Esophagus (tissue), 2 donors: ENCODE measurements around the gene XNDC1N. TPM values are rescaled to one million over a fixed set of nuclear protein-coding genes. Genes with fewer than 3 reads are reported as not detected.

Experiments
- H3K27ac ChIP-seq, 2 donors: one replicate each; pipeline ENCODE4 v1.5.1; 2013; ENCODE audit warnings: low read depth in 2 of 2, mild to moderate bottlenecking in 2 of 2, inconsistent platforms in 1 of 2, low read length in 1 of 2, moderate library complexity in 1 of 2
- H3K27me3 ChIP-seq, 2 donors: one replicate each; pipeline ENCODE4 v1.6.1; 2013; ENCODE audit warnings: low read length in 2 of 2, control low read depth in 1 of 2, mild to moderate bottlenecking in 1 of 2; ENCODE audit not compliant: insufficient read depth in 2 of 2, control insufficient read depth in 1 of 2
- H3K36me3 ChIP-seq, 2 donors: one replicate each; pipeline ENCODE4 v1.6.1; 2013; ENCODE audit warnings: low read length in 1 of 2; ENCODE audit not compliant: control insufficient read depth in 2 of 2, insufficient read depth in 2 of 2
- H3K4me1 ChIP-seq, 2 donors: one replicate each; pipeline ENCODE4 v1.6.1; 2013; ENCODE audit warnings: low read length in 1 of 2; ENCODE audit not compliant: control insufficient read depth in 2 of 2, insufficient read depth in 2 of 2
- H3K4me3 ChIP-seq, 2 donors: one replicate each; pipeline ENCODE4 v1.5.1; 2013; ENCODE audit warnings: low read length in 2 of 2, mild to moderate bottlenecking in 2 of 2, low read depth in 1 of 2, moderate library complexity in 1 of 2
- H3K9me3 ChIP-seq, 2 donors: one replicate each; pipeline ENCODE4 v1.6.1; 2013; ENCODE audit warnings: mild to moderate bottlenecking in 2 of 2, low read depth in 1 of 2, low read length in 1 of 2, moderate library complexity in 1 of 2; ENCODE audit not compliant: control insufficient read depth in 2 of 2, insufficient read depth in 1 of 2
- WGBS, 2 donors: extraction: QIAGEN DNeasy Blood & Tissue Kit; methylation state at CpG; one replicate each; pipeline ENCODE4 v1.1.7; 2013; 5-methylcytosine and 5-hydroxymethylcytosine counted together
- polyA plus RNA-seq, 2 donors: library from polyadenylated mRNA; stranded (reverse); fragments of 200-250 nt; gene quantifications; one replicate each; pipeline ENCODE4 v1.2.3, GENCODE V29; 2013
- donor health status: healthy with polysubstance abuse.
- donor health status: Bipolar disorder and iron deficiency.

Gene XNDC1N
- polyA plus RNA-seq, 2 donors: 1.9 to 4.7 TPM

DNA sequence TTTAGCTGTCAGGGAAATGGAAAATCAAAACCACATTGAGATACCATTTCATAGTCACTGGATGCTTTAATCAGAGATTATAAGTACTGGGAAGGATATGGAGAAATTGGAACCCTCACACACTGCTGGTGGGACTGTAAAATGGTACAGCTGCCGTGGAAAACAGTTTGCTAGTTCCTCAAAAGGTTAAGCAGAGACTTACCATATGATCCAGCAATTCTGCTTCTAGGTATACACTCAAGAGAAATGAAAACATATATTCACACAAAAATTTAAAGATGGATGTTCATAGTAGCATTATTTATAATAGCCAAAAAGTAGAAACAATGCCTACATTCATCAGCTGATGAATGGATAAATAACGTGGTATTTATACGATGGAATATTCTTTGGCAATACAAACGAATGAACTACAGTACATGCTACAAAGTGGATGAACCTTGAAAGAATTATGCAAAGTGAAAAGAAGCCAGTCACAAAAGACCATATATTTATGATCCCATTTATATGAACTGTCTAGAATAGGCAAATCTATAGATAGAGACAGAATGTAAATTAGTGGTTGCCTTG lies 23.4 kb upstream of the XNDC1N start:
- H3K27me3 ChIP-seq: no peaks in the 10 kb centered on the region
- no peaks in the 10 kb centered on the region for H3K9me3 ChIP-seq
- peaks cover 0 to 1% of the 10 kb centered on the region in 2 donors for H3K36me3 ChIP-seq
- H3K4me1 ChIP-seq: no peaks in the 10 kb centered on the region
- WGBS, 2 donors: 78 to 79% methylated on average over 4 of the region's 4 CpGs
- no peak overlapping the region for H3K27ac ChIP-seq
- no peak overlapping the region for H3K4me3 ChIP-seq

DNA sequence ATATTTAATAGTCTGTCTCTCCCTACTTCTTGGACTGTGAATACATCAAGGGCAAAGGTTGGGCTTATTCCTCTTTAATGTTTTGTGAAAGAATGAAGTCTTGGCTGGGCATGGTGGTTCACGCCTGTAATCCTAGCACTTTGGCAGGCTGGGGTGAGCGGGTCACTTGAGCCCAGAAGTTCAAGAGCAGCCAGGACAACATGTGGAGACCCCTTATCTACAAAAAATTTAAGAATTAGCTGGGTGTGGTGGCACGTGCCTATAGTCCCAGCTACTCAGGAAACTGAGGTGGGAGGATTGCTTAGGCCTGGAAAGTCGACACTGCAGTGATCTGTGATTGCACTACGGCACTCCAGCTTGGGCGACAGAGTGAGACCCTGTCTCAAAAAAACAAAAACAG lies 20.6 kb upstream of the XNDC1N start:
- WGBS, 2 donors: 81 to 90% methylated on average over 6 of the region's 6 CpGs

DNA sequence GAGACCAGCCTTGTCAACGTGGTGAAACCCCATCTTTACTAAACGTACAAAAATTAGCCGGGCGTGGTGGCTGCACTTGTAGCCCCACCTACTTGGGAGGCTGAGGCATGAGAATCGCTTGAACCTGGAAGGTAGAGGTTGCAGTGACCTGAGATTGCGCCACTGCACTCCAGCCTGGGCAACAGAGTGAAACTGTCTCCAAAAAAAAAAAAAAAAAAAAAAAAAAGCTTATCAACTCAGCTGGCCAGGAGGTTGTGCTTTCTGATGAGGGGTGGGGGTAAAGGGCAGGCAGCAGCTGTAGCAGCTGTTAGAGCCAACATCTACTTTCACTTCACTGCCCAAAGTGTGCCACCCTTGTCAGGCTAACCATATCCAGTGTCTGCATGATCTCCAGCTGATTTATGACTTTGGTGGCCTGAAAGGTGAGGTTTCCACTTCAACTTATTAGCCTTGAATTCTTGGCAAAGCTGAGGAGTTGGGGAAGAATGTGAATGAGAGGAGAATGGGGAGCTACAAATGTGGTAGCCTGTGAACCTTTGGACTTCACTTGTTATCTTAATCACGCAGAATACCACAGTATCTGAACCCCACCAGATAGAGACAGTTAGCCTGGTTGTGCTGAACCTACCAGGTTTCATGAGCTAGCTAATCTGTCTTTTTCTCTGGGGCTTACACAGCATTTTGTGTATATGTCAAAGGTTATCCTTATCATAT lies 20.1 kb upstream of the XNDC1N start:
- H3K4me1 ChIP-seq: no peaks in the 10 kb centered on the region
- 70 to 88% methylated on average over 7 of the region's 7 CpGs for WGBS, 2 donors
- no peak overlapping the region for H3K27ac ChIP-seq
- no peaks in the 10 kb centered on the region for H3K36me3 ChIP-seq
- H3K4me3 ChIP-seq: no peak overlapping the region
- no peaks in the 10 kb centered on the region for H3K27me3 ChIP-seq
- H3K9me3 ChIP-seq: no peaks in the 10 kb centered on the region

More for the DNA sequence above, 20.6 kb upstream of the XNDC1N start:
- no peaks in the 10 kb centered on the region for H3K27me3 ChIP-seq
- H3K9me3 ChIP-seq: no peaks in the 10 kb centered on the region
- no peaks in the 10 kb centered on the region for H3K4me1 ChIP-seq
- H3K36me3 ChIP-seq: no peaks in the 10 kb centered on the region
- no peak overlapping the region for H3K27ac ChIP-seq
- H3K4me3 ChIP-seq: no peak overlapping the region

DNA sequence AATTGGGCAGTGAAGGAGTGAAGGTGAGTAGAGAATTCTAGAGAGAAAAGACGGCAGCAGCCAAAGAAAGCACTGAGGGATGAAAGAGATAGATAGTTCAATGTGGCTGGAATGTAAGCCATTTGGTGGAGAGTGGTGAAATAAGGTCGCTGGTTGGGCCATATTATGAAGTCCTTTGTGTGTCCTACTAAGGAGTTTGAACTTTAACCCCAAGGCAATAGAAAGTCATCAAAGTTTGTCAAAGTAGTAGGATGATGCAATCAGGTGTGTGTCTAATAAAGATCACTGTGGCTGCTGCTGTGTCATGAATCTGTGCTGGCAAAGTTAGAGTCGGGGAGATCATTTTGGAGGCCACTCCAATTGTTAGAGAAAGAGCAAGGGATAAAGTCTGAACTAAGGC lies 19.1 kb upstream of the XNDC1N start:
- no peak overlapping the region for H3K27ac ChIP-seq
- 76 to 87% methylated on average over 3 of the region's 3 CpGs for WGBS, 2 donors

DNA sequence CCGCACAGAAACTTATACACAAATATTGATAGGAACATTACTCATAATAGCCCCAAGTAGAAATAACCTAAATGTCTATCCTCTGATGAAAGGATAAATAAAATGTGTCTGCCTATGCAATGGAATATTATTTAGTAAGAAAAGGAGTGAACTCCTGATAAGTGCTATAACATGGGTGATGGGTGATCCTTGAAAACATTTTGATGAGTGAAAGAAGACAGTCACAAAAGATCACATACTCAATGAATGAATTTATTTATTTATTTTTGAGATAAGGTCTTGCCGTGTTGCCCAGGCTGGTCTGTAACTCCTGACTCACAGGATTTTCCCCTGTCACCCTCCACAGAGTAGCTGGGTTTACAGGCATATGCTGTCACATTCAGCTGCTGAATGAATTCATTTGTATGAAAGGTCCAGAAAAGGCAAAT lies 17.8 kb upstream of the XNDC1N start:
- no peak overlapping the region for H3K4me3 ChIP-seq
- H3K4me1 ChIP-seq: no peaks in the 10 kb centered on the region
- no peaks in the 10 kb centered on the region for H3K9me3 ChIP-seq
- no peaks in the 10 kb centered on the region for H3K27me3 ChIP-seq
- no peaks in the 10 kb centered on the region for H3K36me3 ChIP-seq
- WGBS, 2 donors: 68 to 69% methylated on average over 2 of the region's 2 CpGs
- no peak overlapping the region for H3K27ac ChIP-seq

More for the DNA sequence above, 19.1 kb upstream of the XNDC1N start:
- H3K9me3 ChIP-seq: no peaks in the 10 kb centered on the region
- no peaks in the 10 kb centered on the region for H3K36me3 ChIP-seq
- H3K4me3 ChIP-seq: no peak overlapping the region
- H3K4me1 ChIP-seq: no peaks in the 10 kb centered on the region
- H3K27me3 ChIP-seq: no peaks in the 10 kb centered on the region

DNA sequence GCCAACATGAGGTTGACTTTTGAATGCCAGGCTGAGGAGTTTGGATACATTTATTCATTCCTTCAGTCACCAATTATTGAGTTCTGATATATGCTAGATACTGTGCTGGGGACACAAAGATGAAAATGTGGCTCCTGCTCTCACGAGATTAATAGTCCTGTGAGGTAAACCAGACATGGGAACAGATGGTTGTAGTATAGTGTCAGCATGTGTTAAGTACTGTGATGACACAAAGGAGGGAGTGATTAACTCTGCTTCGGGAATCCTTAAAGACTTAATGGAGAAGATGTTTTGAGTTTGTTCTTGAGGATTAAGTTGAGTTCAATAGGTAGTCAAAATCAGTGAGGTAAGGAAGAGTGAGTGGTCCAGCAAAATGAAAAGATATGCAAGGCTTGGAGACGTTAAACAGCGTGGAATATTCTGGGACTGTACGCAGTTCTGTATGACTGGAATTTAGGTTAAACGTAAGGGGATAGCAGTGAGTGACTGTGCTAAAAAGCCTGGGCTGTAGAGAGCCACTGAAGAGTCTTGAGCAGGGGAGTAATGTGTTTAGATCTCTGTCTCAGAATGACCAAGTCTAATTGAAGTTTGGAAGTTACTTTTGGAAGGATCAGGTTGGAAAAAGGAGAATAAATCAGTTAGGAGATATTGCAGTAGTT lies 12.3 kb upstream of the XNDC1N start:
- no peaks in the 10 kb centered on the region for H3K9me3 ChIP-seq
- no peaks in the 10 kb centered on the region for H3K4me1 ChIP-seq
- 86 to 88% methylated on average over 6 of the region's 6 CpGs for WGBS, 2 donors
- no peak overlapping the region for H3K4me3 ChIP-seq
- H3K27ac ChIP-seq: no peak overlapping the region
- no peaks in the 10 kb centered on the region for H3K27me3 ChIP-seq
- no peaks in the 10 kb centered on the region for H3K36me3 ChIP-seq

DNA sequence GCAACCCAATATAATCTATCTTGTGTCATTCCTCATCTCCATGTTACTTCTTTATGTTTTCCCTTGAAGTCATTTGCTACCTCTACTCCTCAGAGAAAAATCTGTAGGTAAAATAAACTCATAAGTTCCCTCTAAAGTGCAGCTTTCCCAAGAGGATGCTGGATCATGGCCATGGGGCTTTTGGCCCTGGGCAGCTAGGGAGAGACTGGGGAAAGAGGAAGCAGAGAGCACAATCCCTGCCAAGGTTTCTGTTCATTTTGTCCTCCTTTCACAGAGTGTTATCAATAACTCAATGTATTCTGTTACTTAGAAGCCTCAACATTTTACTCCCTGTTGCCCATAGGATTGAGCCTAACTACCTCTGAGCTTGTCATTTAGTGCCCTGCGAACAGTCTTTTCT lies 9.4 kb upstream of the XNDC1N start:
- 91 to 94% methylated on average over 1 of the region's 1 CpG for WGBS, 2 donors
- H3K9me3 ChIP-seq: no peaks in the 10 kb centered on the region
- no peaks in the 10 kb centered on the region for H3K4me1 ChIP-seq
- no peak overlapping the region for H3K4me3 ChIP-seq
- no peaks in the 10 kb centered on the region for H3K27me3 ChIP-seq
- no peak overlapping the region for H3K27ac ChIP-seq
- H3K36me3 ChIP-seq: no peaks in the 10 kb centered on the region

DNA sequence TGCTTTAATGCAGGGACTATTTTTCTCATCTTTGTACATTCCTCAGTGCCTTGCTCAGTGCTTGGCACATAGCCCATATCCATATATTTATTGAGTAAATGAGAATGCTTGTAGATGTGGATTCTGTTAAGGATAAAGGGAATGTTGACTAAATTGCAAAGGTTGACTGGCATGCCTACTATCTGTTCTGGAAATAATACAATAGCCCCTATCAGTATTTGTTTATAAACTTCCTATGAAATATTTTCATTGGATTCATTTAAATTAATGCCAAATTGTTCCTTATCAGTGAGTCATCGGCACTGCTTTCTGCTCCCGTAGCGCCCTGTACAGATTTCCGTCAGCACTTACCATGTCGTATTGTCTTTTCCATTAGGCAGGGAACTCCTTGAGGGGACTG lies 8.4 kb upstream of the XNDC1N start:
- Histone ChIP-seq H3K4me3 (no peak overlapping the region), H3K27ac (no peak overlapping the region), H3K27me3 (no peaks in the 10 kb centered on the region), H3K4me1 (no peaks in the 10 kb centered on the region), H3K36me3 (no peaks in the 10 kb centered on the region), H3K9me3 (no peaks in the 10 kb centered on the region)
- 50 to 61% methylated on average over 5 of the region's 5 CpGs for WGBS, 2 donors

DNA sequence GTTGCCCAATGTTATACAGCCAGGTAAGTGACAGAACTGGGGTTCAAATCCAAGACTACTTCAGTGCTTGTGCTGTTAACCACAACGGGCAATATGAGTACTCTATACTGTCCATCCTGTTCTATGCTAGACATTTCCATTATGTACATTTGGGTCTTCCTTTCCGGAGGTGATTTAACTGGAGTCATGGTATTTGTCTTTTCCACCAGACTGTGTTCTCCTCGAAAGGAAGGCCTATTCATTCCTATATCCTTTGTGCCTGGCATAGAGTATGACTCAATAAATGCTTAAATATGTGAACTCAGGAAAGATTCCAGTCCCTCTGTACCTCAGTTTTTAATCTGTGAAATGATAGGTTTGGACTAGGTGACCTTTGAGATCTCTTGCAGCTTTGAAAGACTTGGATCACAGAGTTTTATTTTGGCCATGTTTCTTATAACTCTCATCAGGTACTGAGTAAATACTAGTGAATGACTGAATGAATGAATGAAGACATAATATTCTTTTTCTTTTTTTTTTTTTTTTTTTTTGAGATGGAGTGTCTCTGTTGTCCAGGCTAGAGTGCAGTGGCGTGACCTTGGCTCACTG lies 7.0 kb upstream of the XNDC1N start:
- no peaks in the 10 kb centered on the region for H3K9me3 ChIP-seq
- H3K4me1 ChIP-seq: no peaks in the 10 kb centered on the region
- H3K36me3 ChIP-seq: no peaks in the 10 kb centered on the region
- WGBS, 2 donors: 86 to 87% methylated on average over 4 of the region's 4 CpGs
- no peak overlapping the region for H3K27ac ChIP-seq
- no peaks in the 10 kb centered on the region for H3K27me3 ChIP-seq
- no peak overlapping the region for H3K4me3 ChIP-seq
